GM10266 (cell line): Measurements from ENCODE around the gene TIMP2.

Source experiments
- DNase-seq: peaks from one replicate; pipeline ENCODE4 v3.0.0; 2012; ENCODE audit errors: extremely low spot score
- TF ChIP-seq, protein P1 (sequence below): IDR thresholded peaks from 2 replicates; pipeline ENCODE4 v1.5.1; 2012; ENCODE audit warnings: mild to moderate bottlenecking, low read depth; ENCODE audit not compliant: control insufficient read depth, insufficient read depth; ENCODE audit errors: missing control alignments

The TIMP2 gene

DNA sequence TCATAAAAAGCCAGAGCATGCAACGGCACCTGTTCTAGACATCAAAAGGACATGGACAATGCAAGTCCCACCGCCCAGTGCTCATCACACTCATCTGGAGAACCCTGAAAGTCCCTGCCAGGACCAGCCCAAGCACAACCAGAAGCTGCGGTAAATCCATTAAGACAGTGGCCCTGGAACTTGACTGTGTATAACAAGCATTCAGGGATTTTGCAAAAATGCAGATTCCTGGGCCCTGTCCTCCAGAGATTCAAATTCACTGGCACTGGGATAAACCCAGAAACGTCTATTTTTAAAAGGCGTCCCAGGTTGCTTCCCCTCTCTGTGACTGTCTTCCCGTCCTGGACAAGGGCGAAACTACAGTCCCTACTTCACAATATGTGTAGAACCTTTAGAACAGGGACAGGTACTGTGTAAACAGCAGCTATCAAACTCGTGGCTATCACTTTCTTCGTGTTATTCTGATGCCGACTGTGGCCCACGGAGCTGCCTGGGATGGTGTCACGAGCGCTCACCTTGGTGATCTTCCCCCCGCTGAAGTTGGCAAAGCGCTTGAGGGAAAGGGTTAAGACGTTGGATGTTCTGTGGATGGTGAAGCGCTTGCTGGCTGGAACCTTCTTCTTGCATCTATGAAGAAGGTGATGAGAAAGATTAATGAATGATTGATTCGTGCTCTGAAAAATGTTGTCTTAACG lies 106.9 kb downstream of the TIMP2 start:
- TF ChIP-seq, protein P1, sequence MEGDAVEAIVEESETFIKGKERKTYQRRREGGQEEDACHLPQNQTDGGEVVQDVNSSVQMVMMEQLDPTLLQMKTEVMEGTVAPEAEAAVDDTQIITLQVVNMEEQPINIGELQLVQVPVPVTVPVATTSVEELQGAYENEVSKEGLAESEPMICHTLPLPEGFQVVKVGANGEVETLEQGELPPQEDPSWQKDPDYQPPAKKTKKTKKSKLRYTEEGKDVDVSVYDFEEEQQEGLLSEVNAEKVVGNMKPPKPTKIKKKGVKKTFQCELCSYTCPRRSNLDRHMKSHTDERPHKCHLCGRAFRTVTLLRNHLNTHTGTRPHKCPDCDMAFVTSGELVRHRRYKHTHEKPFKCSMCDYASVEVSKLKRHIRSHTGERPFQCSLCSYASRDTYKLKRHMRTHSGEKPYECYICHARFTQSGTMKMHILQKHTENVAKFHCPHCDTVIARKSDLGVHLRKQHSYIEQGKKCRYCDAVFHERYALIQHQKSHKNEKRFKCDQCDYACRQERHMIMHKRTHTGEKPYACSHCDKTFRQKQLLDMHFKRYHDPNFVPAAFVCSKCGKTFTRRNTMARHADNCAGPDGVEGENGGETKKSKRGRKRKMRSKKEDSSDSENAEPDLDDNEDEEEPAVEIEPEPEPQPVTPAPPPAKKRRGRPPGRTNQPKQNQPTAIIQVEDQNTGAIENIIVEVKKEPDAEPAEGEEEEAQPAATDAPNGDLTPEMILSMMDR = no peak
- DNase-seq = no peak

DNA sequence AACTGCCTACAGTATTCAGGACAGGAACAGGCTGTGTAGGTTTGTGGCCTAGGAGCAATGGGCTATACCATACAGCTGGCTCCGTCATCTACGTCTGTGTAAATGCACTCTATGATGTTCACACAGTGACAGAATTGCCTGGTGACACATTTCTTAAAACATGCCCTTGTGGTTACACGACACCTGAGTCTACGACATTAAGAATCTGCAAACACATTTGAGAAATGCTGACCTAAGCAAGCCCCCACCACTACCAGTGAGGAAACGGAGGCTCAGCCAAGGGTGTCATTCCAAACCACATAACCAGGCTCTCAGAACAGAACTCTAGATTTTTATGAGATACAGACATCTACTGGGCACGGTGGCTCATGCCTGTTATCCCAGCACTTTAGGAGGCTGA lies 108.1 kb downstream of the TIMP2 start:
- DNase-seq = no peak
- TF ChIP-seq, protein P1 = no peak

DNA sequence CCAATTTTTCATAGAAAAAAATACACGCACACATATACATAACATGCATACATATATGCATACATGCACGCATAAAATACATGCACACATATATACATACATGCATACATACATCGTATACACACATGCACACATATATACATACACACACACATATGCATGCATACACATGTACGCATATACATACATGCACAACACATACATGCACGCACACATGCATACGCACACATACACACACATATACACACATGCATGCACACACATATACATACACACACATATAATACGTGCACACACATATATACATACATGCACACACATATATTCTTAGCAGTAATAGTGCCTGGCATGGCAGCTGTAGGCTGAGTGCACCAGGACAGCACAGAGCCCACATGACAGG lies 109.5 kb downstream of the TIMP2 start:
- TF ChIP-seq, protein P1 = no peak
- DNase-seq = no peak

DNA sequence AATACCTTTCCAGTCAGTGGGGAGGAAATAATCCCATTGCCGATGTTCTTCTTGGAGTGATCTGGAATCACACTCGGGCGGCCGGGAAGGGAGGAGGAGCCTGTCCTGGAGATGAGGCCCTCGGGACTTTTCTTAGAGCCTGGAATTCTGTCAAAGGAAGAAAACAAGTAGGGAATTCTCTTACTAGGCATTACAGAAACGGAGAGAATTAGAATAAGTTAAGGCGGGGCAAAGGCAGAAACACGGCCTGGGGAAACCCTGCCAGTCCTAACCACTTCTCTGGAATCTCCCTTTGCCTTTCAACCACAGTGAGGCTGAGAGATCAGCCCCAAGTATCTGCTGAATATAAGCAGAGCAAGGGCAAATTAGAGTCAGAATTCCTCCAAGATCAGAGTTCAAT lies 112.3 kb downstream of the TIMP2 start:
- TF ChIP-seq, protein P1 = no peak
- DNase-seq = no peak

DNA sequence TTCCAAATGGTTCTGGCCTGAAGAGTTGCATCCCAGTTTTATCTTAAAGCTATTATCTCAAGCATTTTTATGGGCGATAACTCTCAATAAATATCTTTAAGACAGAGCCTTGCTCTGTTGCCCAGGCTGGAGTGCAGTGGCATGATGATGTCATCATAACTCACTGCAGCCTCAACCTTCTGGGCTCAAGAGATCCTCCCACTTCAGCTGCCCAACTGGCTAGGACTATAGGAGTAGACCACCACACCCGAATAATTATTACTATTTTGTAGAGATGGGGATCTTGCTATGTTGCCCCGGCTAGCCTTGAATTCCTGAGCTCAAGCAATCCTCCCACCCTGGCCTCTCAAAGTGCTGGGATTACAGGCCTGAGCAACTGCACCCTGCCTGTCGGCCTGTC lies 117.0 kb downstream of the TIMP2 start:
- DNase-seq = no peak

DNA sequence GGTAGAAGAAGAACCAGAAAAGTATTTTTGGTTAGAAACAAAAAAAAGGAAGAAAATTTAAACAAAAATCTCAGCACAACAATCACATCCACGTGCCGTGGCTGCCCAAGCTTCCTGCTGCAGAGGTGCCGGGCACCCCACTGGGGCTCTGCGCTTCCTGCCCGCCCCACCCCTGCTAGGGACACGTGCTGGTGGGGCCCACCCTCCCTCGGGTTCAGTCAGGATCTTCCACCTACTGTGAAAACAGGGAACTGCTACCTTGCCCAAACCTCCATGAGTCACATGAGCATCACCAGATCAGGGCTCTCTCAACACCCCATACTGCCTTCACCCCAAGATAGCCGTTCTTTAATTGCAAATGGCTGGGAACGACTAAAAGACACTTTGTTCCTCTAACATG lies 118.7 kb downstream of the TIMP2 start:
- DNase-seq = no peak
- TF ChIP-seq, protein P1 = no peak

More for the DNA sequence above, 117.0 kb downstream of the TIMP2 start:
- TF ChIP-seq, protein P1 = no peak

DNA sequence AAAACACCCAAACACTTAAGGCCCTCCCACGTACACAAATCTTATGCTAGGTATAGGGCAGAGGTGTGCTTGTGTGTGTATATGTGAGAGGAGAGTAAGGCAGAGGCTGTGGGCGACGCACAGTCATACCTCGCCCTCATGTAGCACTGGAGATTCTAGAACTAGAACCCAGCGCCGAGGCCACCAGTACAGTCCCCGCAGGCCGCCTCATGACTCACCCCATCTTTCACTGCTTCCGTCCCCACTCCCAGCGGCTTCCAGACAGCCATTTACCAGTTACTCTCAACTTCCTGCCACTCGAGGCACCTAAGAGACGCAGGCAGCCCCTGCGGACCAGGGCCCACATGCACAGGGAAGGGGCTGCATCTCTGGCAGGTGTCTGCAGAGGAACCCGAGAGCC lies 119.9 kb downstream of the TIMP2 start:
- no peak for DNase-seq

More for the DNA sequence above, 119.9 kb downstream of the TIMP2 start:
- TF ChIP-seq, protein P1 = no peak
